Endometrial microvascular endothelial cells (primary cell): ENCODE data around the gene RERE. TPM values are rescaled to one million over a fixed set of nuclear protein-coding genes. Genes with fewer than 3 reads are reported as not detected.
"Not testable (repeated sequence)": the region's sequence is repeated elsewhere in the genome, so short reads cannot be mapped to it uniquely, and the experiment has no call there.

Experiments
- in situ Hi-C: cut with HindIII; loops from 2 replicates; pipeline ENCODE4 v1.10.0; 2017; ENCODE audit warnings: low sequenced_read_pairs, low pct_unique_long_range_greater_than_20kb; ENCODE audit errors: inconsistent ontology term
- total RNA-seq: library from RNA; depleted of rRNA; stranded (reverse); fragments of >200 nt; gene quantifications from one replicate; pipeline ENCODE4 v1.2.3, GENCODE V29; 2015; ENCODE audit errors: inconsistent ontology term

The RERE gene
- total RNA-seq, 1 donor from 2014 or later: 16.5 TPM

DNA sequence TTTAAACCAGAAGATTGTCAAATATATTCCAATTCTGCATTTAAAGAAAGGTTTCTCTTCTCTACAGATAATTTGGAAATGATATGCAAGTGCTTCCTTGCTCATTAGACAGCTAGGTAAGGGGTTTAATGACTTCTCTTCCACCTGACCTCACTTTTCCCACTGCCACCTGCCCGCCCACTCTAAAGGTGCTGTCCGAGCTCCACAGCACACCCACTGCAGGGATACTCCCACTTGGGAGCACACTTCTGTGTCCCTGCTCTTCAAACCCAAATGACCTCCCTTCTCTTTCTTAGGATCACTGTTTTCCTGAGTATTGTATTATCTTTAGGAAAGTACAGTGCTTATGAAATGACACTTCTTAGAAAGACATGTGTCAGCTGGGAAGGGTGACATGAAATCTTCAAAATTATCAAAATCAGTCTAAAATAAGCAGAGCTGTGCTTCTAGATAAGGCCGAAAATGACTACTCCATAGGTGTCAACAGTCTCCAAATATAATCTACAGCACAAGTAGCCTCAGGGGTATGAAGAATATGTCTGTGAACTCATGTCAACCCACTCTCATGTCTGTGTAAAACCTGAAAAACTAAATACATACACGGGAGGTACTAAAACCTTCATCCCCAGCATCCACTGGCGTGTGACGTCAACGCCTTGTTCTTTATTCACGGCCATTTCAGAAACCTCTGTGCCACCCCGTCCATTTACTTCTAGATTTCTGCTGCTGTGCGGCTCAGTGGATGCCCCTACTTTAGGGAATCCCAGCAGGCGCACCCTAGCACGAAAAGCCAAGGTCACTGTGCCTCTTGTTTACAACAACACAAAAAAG, 428.5 kb downstream of the RERE start:
- in situ Hi-C loops: no loop called here

DNA sequence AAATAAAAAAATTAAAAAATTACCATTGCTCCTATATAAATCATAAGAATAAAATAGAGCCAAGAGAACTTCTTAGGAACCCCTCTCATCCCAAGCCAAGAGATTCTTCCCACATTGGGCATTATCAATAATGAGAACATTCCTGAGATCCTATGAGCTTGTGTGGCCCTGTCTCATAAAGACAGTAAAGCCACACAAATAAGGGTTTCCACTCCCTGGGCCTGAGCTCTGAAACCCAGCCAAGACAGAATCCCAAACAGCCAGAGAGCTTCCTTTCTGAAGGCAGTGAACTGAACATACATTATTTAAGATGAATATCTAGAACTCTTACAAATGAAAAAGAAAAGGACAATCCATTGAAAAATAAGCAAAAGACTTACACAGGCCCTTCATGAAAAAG, 431.2 kb downstream of the RERE start:
- in situ Hi-C loops: no loop called here

DNA sequence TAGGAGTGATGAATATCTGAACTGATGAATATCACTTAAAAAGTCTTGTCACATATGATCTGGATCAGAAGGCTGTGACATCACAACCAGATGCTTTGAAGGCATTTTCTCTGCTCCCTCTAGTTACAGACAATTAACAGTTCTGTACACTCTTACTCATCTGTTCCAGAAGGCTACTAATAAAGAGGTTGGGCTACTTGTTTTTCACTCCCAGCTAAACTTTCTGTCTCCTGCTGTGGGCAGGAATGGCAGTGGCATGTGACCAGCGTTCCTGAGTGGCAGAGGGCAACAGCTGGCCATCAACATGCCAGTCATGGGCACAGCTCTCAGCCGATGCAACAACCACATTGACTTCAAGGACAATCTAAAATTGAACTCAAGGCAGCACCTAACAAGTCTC, 432.9 kb downstream of the RERE start:
- in situ Hi-C loops: no loop called here

DNA sequence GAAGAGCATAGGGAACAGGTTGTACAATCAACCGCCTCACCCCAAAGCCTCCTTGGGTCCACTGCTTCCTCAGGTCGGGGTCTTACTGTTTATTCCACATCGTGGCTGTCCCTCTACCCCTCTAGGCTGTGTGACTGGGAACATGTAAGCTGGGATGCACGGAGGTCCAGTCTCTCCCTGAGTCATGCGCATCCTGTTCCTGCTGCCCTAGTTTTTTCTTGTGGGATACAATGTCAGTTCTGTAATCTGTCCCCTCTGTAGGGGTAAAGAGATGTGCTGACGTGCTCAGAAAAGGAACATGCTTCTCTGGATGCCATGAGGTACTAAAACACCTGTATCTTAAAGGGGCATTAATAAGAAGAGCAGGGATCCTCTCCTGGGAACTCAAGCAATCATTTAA, 433.4 kb downstream of the RERE start:
- in situ Hi-C loops: no loop called here

DNA sequence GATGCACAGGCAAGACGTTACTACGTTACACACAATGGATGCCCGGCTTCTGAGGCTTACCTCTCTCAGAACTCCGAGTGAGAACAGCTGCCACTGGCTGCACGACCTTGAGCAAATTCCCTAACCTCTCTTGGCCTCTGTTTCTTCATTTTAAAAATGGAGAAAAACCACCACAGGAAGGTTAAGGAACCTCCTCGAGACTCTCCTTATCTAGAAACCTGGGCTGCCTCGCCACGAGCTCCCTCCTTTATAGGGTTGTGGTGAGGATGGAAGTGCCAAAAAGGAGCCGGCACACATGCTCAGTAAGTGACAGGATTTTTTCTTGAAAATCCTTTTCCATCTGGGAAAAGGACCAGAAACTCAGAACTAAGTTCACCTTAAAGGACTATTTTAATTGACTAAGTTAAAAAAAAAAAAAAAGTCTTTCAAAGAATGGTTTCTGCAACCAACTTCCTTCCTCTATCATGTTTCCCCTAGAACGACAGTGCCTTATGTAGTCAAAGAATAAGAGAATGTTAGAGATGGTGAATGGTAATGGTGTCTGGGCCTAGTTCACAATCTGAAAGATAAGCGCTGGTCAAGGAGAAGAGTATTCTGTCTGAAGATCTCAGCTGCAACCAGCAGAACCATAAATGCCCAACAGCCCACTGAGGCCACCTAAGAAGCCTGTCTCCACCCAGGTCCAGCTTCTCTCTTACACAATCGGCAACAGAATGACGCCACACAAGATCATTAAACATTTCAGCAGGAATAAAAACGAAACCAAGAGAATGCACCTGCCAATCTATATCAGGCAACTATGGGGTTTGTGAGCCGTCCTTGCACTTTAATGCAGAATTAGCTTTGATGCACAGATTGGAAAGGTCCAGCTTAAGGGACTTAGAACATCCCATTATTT, 434.6 kb downstream of the RERE start:
- in situ Hi-C loops: no loop called here

DNA sequence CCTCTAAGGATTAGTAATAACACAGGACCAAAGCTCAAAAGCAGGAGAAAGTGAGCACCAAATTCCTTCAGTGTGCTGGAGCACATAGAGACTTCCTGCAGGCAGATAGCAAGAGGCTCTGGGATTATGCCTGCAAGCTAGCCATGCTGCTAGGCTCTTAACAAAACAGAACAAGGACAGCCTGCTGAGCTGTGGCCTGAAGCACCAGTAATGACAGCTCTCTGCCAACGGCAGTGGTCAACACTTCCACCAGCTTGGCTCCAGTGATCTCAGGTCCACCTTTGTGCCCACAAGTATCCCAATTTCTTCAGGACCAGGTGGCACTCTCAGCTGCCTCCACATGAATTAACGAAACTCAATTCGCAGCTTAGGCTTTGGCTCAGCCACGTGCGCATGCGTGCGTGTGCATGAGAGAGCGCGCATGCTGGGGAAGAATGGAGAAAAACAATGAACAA, 435.4 kb downstream of the RERE start:
- in situ Hi-C loops: no loop called here

DNA sequence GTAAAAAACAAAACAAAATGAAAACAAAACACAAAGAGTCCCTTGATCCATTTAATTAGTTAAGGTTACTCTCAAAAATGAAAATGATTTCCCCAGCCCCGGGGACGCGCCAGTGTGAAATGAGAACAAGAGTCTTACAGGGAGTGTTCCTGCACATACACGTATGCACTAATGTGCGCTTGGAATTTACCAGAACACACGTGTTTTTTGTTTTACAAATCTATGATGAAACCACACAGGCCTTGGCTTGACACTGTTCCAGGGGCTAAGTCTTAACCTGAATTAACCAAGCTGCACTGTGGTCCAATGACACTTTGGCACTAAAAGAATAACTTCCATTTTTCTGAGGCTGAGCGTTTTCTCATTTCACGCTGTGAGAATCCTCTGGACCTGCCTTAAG, 435.8 kb downstream of the RERE start:
- in situ Hi-C loops: no loop called here

DNA sequence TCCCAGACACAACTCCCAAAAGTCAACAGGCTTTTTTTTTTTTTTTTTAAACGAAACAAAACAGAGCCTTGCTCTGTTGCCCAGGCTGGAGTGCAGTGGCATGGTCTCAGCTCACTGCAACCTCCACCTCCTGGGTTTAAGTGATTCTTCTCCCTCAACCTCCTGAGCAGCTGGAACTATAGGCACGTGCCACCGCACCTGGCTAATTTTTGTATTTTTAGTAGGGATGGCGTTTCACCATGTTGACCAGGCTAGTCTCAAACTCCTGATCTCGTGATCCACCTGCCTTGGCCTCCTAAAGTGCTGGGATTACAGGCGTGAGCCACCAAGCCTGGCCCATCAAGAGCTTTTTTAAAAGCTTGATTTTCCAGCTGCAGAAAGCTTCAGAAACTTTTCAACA, 437.1 kb downstream of the RERE start:
- in situ Hi-C loops: not testable (repeated sequence)

DNA sequence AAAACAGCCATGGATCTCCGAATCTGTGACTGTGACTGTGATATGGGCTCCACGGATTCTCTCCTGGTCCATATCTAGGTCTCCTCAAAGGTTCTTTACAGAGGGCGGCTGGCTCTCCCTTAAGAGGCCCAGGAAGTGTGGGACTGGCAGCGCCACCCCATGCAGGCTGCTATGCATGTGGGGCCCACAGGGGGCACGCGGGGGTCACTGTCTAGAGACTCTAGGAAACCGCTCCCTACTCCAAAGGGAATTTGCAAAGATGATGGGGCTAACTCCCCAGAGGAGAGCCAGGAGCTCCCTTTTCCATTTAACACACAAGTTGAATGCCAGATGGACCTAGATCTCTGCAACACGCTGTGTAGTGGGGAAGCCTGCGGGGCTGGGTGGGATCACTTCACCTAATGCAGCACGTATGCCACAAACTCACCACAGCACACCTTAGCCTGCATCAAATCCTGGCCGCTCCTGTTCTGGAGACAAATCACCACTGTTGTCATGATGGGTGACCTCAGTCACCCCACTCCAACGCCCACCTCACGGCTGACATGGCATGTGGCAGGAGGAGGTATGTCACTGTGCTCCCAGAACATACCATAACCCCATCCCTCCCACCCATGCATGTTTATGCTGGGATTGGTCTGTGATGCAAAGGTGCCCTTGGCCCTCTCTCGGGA, 437.8 kb downstream of the RERE start:
- in situ Hi-C loops: no loop called here

DNA sequence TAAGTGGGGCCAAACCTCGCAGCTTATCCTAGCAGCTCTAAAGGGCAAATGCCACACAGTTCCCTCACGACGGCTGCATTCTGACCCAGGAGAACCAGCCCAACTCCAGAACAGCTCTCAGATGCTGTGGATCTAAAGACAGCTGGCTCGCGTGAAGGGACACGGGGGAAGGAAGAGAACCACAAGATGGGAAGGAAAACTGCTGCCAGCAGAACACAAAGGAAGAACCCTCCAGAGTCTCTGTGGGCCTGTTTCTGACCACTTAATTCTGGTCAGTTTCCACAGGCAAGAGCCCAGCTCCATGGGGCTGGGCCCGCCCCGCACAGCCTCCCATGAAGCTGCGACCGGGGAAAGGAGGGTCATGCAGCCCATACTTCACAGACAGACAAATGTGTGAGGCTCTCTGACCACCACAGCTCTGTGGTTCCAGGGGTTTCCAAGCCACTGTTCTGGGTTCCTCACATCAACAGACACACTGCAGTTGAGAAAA, 438.4 kb downstream of the RERE start:
- in situ Hi-C loops: no loop called here

DNA sequence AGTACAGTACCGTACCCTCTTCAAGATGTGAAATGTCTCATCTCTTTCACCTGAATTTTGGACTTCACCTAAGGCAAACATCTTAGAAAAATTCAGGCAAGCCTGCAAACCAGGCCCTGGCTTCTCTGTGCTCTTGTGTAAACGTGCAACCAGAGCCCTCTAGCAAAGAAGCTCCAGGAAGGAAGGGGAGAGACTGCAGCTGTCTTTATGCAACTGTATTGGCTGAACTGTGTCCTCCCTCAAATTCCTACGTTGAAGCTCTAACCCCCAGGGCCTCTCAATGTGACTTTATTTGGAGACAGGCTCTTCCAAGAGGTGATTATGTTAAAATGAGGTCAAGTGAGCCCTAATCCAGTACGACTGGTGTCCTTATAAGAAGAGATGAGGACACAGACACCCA, 439.3 kb downstream of the RERE start:
- in situ Hi-C loops: no loop called here

DNA sequence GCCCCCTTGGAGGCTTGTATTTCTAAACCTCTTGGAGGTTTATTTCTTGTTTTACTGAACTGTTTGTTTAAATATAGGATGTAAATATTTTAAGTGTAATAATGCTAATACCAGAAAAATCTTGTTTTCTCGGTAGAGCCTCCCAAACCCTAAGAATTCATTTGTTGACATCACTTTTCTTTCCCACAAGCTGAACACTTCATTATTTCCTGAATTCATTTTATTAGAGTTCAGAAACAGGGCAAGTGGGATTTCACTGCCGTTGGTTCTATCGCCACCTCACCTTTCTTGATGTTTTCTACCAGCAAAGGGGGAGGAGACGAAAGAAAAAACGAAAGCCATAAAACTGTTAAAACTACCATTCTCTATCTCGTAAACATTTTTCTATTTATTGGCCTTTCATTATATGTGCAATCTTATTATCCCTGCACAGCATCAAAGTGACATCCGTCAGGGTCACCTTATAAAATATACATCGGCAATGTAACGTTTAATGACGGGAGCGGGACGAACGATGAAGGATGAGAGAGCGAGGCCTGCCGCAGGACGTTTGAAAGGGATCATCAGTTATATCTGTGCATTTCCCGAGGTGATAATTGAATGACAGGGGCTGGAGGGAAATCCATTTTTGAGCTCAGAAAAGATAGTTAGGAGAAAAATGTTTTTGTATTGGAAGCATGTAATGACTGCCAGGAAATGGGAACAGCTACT, 440.0 kb downstream of the RERE start:
- in situ Hi-C loops: no loop called here

DNA sequence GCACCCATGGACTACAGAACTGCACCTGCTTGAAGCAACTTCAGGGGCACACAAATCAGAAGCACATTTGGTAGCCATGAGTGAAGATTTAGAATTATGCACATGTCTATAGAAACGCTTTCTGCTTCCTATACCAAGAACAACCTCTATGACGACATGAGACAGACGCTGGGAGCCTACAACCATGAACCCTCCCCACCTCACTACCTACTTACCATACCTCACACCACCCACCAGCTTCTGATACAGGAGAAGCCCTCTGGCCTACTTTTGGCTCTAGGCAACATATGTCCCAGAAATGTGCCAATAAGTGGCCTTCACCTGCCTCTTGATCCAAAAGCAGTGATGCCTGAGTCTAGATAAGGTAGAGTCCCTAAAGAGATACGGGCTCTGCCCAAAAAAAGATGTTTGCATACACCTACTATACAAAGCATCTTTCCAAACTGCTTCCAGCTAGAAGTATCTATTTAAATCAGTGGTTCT, 441.0 kb downstream of the RERE start:
- in situ Hi-C loops: no loop called here

DNA sequence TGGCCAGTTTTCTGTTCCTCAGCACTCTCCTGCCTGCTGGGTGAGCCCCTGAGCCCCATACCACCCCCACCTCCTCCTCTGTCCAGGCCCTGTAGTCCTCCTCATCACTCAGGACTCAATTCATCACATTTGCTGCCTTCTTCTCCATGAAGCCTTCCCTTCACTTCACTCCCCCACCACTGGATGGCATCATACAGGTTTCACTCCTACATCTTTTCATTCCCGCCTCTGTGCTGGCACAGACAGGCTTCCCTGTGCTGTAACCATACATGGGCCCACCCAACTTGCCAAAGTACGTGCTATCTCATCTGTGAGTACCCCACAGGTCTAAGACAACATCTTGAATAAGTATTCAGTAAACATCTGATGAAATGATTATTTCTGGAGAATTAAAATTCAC, 442.6 kb downstream of the RERE start:
- in situ Hi-C loops: no loop called here

DNA sequence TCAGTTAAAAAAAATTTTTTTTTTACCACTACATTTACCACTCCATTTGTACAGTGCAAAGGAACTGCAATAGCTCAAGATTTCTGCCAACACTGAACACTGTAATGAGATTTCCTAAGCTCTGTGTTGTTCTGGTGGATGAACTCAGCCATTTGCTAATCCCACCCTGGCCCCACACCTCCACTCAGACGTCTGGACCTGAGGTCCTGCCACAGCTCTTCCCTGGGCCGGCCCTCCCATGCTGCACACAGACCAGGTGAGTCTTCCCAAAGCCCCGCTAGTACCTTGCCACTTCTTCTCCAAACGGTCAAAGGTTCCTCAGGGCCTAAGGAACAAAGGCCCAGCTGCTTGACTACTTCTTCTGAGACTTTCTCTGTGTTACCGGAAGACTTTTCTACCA, 443.1 kb downstream of the RERE start:
- in situ Hi-C loops: no loop called here

DNA sequence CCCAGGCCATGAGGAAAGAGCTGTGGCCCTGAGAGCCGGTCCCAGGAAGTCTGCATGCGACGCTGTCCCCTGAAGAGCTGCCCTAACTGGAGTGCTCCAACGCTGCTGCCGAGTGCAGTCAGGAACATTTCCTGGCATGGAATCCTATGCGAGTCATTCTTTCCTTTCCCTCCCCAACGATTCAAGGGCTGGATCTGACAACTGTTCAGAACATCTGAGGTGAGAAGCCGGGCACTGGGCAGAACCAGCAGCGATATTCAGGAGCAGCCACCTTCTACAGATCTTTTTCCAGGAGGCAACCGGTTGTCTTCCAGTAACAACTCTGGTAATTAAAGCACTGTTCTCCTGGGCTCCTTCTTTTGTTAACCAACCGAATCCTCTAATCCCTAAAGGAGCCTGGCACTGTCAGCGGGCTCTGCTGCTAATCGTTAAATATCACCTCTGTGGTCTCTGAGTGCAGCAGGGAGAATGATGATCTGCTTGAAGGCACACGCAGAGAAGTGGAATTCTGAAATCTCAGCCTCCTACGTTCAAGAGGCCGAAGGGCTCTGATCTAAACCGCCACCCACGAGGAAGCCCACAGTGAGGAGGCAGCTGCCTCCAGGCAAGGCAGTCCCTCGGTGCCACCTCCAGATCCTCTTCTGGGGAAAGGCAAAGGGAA, 443.7 kb downstream of the RERE start:
- in situ Hi-C loops: no loop called here

DNA sequence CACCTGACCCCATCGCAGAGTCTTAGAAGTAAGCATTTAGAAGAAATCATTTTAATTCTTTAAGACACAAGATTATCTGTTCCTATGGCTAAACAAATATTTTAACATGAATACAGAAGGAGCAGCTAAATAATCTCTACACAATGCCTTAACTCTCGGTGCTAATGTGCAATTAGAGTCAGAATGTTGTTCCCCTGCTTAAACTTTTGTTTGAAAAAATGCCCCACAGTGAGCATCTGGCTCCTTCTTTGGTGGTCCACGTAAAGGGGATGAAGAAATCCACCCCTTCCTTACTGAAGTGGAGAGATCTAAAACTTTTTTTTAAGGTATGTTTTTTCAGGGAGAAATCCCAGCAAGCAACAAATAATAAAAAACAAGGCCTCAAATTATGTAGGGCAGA, 444.3 kb downstream of the RERE start:
- in situ Hi-C loops: no loop called here

DNA sequence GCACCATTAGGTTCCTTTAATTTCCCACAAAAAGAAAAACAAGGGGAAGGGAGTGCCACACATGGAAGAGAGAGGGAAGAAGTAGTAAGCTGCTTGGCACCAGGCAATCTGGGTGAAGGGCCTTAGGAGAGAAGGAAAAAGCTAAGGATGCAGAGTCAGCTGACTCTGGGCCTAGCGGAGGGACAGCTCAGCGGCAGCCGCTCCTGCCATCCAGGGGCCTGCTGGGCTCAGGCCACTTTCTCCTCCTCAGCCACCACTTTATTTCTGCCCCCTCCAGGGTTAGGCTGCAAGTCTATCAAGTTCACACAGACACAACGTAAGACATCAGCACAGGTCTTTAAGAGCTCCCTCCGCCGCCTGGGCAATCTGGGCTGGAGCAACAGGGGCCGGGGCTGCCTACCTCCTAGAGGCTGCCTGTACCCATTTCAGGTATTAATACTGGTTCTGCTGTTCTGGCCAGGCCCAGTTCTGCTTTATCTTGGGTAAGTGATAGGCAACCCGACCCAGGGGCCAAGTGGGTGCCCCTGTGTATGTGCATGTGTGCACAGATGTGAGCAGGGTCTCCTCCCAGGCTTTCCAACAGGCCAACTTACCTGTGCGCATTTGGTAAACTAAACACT, 446.0 kb downstream of the RERE start:
- in situ Hi-C loops: no loop called here
